H1 (cell line): ENCODE measurements around the gene CCP110. TPM values are rescaled to one million over a fixed set of nuclear protein-coding genes. Genes with fewer than 3 reads are reported as not detected.

Experiments used
- CTCF ChIA-PET: fragments of 300-600 bp; sonication (Branson Sonifier 250); formaldehyde crosslinking; loops from one replicate; lab custom pipeline; 2021; ENCODE audit not compliant: partially characterized antibody; lab: Charles Lee
- POLR2A ChIA-PET: fragments of 300-600 bp; sonication (Branson Sonifier 250); formaldehyde crosslinking; loops from one replicate; lab custom pipeline; 2021; ENCODE audit warnings: inconsistent platforms; ENCODE audit not compliant: partially characterized antibody; lab: Charles Lee
- DNase-seq, 2 experiments: peaks; one replicate each; pipeline versions ENCODE4 v3.0.0 to v3.0.0-alpha.2; 2010 to 2022; ENCODE audit warnings: low spot score in 2 of 2, low read depth in 1 of 2, mixed read lengths in 1 of 2
- FAIRE-seq: peaks from 2 replicates; lab custom pipeline; 2011; peaks lifted over from hg19 to GRCh38; lab: Jason Lieb, UNC
- H2AFZ ChIP-seq: 2 replicates; pipeline ENCODE4 v1.8.1; 2012; ENCODE audit warnings: low read length, inconsistent platforms
- H2AK5ac ChIP-seq: 2 replicates; pipeline ENCODE4 v1.6.1; 2013; ENCODE audit warnings: low read depth, low read length
- H2BK120ac ChIP-seq: replicated peaks from 2 replicates; pipeline ENCODE3; 2013; ENCODE audit warnings: low read depth, low read length, inconsistent platforms
- H2BK12ac ChIP-seq: 2 replicates; pipeline ENCODE4 v1.6.1; 2013; ENCODE audit warnings: low read depth, low read length
- H2BK15ac ChIP-seq: 2 replicates; pipeline ENCODE4 v1.6.1; 2013; ENCODE audit warnings: low read length
- H2BK20ac ChIP-seq: 2 replicates; pipeline ENCODE4 v1.6.1; 2013; ENCODE audit warnings: low read length
- H2BK5ac ChIP-seq: 2 replicates; pipeline ENCODE4 v1.6.1; 2013; ENCODE audit warnings: low read depth, low read length
- H3K14ac ChIP-seq: 2 replicates; pipeline ENCODE4 v1.6.1; 2013; ENCODE audit warnings: inconsistent platforms; ENCODE audit not compliant: insufficient read length
- H3K18ac ChIP-seq: 2 replicates; pipeline ENCODE4 v1.6.1; 2013; ENCODE audit warnings: low read length; ENCODE audit errors: extremely low read depth
- H3K23ac ChIP-seq: 2 replicates; pipeline ENCODE4 v1.6.1; 2013; ENCODE audit warnings: inconsistent platforms; ENCODE audit not compliant: insufficient read length
- H3K23me2 ChIP-seq: 2 replicates; pipeline ENCODE4 v1.6.1; 2013; ENCODE audit warnings: low read depth, low read length
- H3K27ac ChIP-seq: 2 replicates; pipeline ENCODE4 v1.6.1; 2011; ENCODE audit warnings: low read depth, low read length, inconsistent platforms
- H3K27me3 ChIP-seq, 4 experiments: replicated peaks in 1 of 4; 1 replicate in 1 of 4; 2 replicates in 3 of 4; pipeline versions ENCODE4 v1.6.1 to v1.8.1; 2011 to 2013; ENCODE audit warnings: low read length in 3 of 4, mild to moderate bottlenecking in 3 of 4, inconsistent platforms in 2 of 4, mixed read lengths in 2 of 4, moderate library complexity in 1 of 4; ENCODE audit not compliant: control insufficient read depth in 3 of 4, insufficient read depth in 3 of 4; ENCODE audit errors: extremely low read depth in 1 of 4
- H3K36me3 ChIP-seq, 4 experiments: 2 replicates each; pipeline versions ENCODE4 v1.6.1 to v1.8.1; 2011 to 2013; ENCODE audit warnings: mild to moderate bottlenecking in 4 of 4, low read length in 3 of 4, moderate library complexity in 2 of 4, control low read depth in 1 of 4, inconsistent platforms in 1 of 4; ENCODE audit not compliant: insufficient read depth in 4 of 4, control insufficient read depth in 2 of 4
- H3K4ac ChIP-seq: replicated peaks from 2 replicates; pipeline ENCODE3; 2013; ENCODE audit warnings: low read length, low read depth, mixed read lengths, inconsistent platforms; ENCODE audit not compliant: insufficient read length
- H3K4me1 ChIP-seq, 4 experiments: replicated peaks in 1 of 4; 1 replicate in 1 of 4; 2 replicates in 3 of 4; pipeline versions ENCODE4 v1.6.1 to v1.8.1; 2011 to 2013; ENCODE audit warnings: low read length in 3 of 4, inconsistent platforms in 2 of 4, mixed read lengths in 1 of 4; ENCODE audit not compliant: insufficient read depth in 4 of 4, control insufficient read depth in 3 of 4
- H3K4me2 ChIP-seq, 2 experiments: 2 replicates each; pipeline versions ENCODE4 v1.6.1 to v1.8.1; 2011 to 2013; ENCODE audit warnings: low read depth in 2 of 2, low read length in 2 of 2, control low read depth in 1 of 2, inconsistent platforms in 1 of 2, mild to moderate bottlenecking in 1 of 2; ENCODE audit not compliant: insufficient read depth in 1 of 2
- H3K4me3 ChIP-seq, 4 experiments: fragments of 200-600, 300-600 bp in 1 of 4; sonication (generic), shearing (Covaris generic), sonication (Bioruptor Twin) in 1 of 4; 2 replicates each; pipeline versions ENCODE4 v1.5.1 to v1.8.1; 2011 to 2016; ENCODE audit warnings: low read length in 4 of 4, low read depth in 3 of 4, control low read depth in 2 of 4, inconsistent platforms in 2 of 4, mild to moderate bottlenecking in 2 of 4, mixed read lengths in 1 of 4, moderate library complexity in 1 of 4; ENCODE audit not compliant: insufficient read depth in 2 of 4; ENCODE audit errors: extremely low read depth in 1 of 4
- H3K56ac ChIP-seq: replicated peaks from 2 replicates; pipeline ENCODE3; 2013; ENCODE audit warnings: low read depth, mild to moderate bottlenecking, mixed read lengths, low read length, inconsistent platforms; ENCODE audit not compliant: insufficient read length
- H3K79me1 ChIP-seq: 2 replicates; pipeline ENCODE4 v1.6.1; 2013; ENCODE audit warnings: low read depth, low read length, control low read depth
- H3K79me2 ChIP-seq, 2 experiments: 2 replicates each; pipeline versions ENCODE4 v1.6.1 to v1.8.1; 2012 to 2013; ENCODE audit warnings: low read length in 2 of 2, mild to moderate bottlenecking in 2 of 2, inconsistent platforms in 1 of 2; ENCODE audit not compliant: insufficient read depth in 2 of 2, control insufficient read depth in 1 of 2
- H3K9ac ChIP-seq, 4 experiments: replicated peaks in 1 of 4; 1 replicate in 1 of 4; 2 replicates in 3 of 4; pipeline versions ENCODE4 v1.6.1 to v1.8.1; 2011 to 2013; ENCODE audit warnings: low read depth in 3 of 4, low read length in 3 of 4, control low read depth in 2 of 4, mild to moderate bottlenecking in 2 of 4, moderate library complexity in 2 of 4, inconsistent platforms in 1 of 4; ENCODE audit errors: extremely low read depth in 1 of 4
- H3K9me3 ChIP-seq, 2 experiments: 2 replicates each; pipeline versions ENCODE4 v1.6.1 to v1.8.1; 2012 to 2013; ENCODE audit warnings: mild to moderate bottlenecking in 2 of 2, moderate library complexity in 2 of 2, control low read depth in 1 of 2, inconsistent platforms in 1 of 2, low read depth in 1 of 2, low read length in 1 of 2, mixed read lengths in 1 of 2; ENCODE audit not compliant: insufficient read depth in 2 of 2
- H4K20me1 ChIP-seq, 2 experiments: replicated peaks in 1 of 2; 2 replicates each; pipeline versions ENCODE3 to v1.8.1; 2011 to 2013; ENCODE audit warnings: inconsistent platforms in 2 of 2, low read length in 2 of 2, mild to moderate bottlenecking in 1 of 2; ENCODE audit not compliant: insufficient read depth in 2 of 2, control insufficient read depth in 1 of 2
- H4K5ac ChIP-seq: 2 replicates; pipeline ENCODE4 v1.6.1; 2013; ENCODE audit warnings: low read length, low read depth, mixed read lengths, inconsistent platforms; ENCODE audit not compliant: insufficient read length
- H4K8ac ChIP-seq: 2 replicates; pipeline ENCODE4 v1.8.0; 2013; ENCODE audit warnings: mild to moderate bottlenecking, moderate library complexity, low read length, inconsistent platforms; ENCODE audit not compliant: insufficient read depth; ENCODE audit errors: extremely low read depth
- H4K91ac ChIP-seq: replicated peaks from 2 replicates; pipeline ENCODE3; 2013; ENCODE audit warnings: low read length, mixed read lengths, inconsistent platforms; ENCODE audit not compliant: insufficient read length
- BACH1 ChIP-seq: IDR thresholded peaks from 2 replicates; pipeline ENCODE4 v1.6.1; 2012; ENCODE audit warnings: low read length, improper control_type of control experiment
- CEBPB ChIP-seq: IDR thresholded peaks from 2 replicates; pipeline ENCODE4 v1.6.1; 2012; ENCODE audit warnings: low read depth, low read length
- CREB1 ChIP-seq: IDR thresholded peaks from 2 replicates; pipeline ENCODE4 v1.6.1; 2012; ENCODE audit warnings: inconsistent platforms
- CTBP2 ChIP-seq: IDR thresholded peaks from 2 replicates; pipeline ENCODE4 v1.7.0; 2011; ENCODE audit warnings: borderline replicate concordance, mild to moderate bottlenecking, moderate library complexity, mixed read lengths, low read length; ENCODE audit not compliant: insufficient read depth, insufficient read length
- EP300 ChIP-seq, 2 experiments: IDR thresholded peaks; 1 replicate in 1 of 2; 2 replicates in 1 of 2; pipeline ENCODE4 v1.6.1; 2011 to 2012; ENCODE audit warnings: low read depth in 2 of 2, low read length in 2 of 2, mild to moderate bottlenecking in 2 of 2, borderline replicate concordance in 1 of 2, inconsistent platforms in 1 of 2, moderate library complexity in 1 of 2
- MAFK ChIP-seq: IDR thresholded peaks from 2 replicates; pipeline ENCODE4 v1.6.1; 2012; ENCODE audit warnings: low read depth, mild to moderate bottlenecking, improper control_type of control experiment, low read length
- RFX5 ChIP-seq: IDR thresholded peaks from 2 replicates; pipeline ENCODE4 v1.6.1; 2011; ENCODE audit warnings: low read depth, low read length, improper control_type of control experiment, borderline replicate concordance
- RNF2 ChIP-seq: fragments of 200-900, 300-1000 bp; sonication (generic); IDR thresholded peaks from 2 replicates; pipeline ENCODE4 v1.7.1; 2016; ENCODE audit warnings: borderline replicate concordance, low read depth, mild to moderate bottlenecking, antibody characterized with exemption, low read length; ENCODE audit not compliant: poor library complexity, severe bottlenecking; ENCODE audit errors: missing control alignments
- SIN3A ChIP-seq, 2 experiments: IDR thresholded peaks in 1 of 2; conservative IDR thresholded peaks in 1 of 2; 2 replicates each; pipeline ENCODE4 v1.6.1; 2011 to 2012; ENCODE audit warnings: low read length in 2 of 2, improper control_type of control experiment in 1 of 2, low read depth in 1 of 2, mild to moderate bottlenecking in 1 of 2
- SP4 ChIP-seq: IDR thresholded peaks from 2 replicates; pipeline ENCODE4 v1.6.1; 2012; ENCODE audit warnings: low read length, inconsistent platforms
- SRF ChIP-seq: IDR thresholded peaks from 2 replicates; pipeline ENCODE4 v1.6.1; 2011; ENCODE audit warnings: mild to moderate bottlenecking, low read depth, low read length, moderate library complexity
- SUZ12 ChIP-seq: fragments of 200-600 bp; sonication (generic); IDR thresholded peaks from 2 replicates; pipeline ENCODE4 v1.6.1; 2012; ENCODE audit warnings: mild to moderate bottlenecking, inconsistent platforms, low read length, moderate library complexity, mixed read lengths
- TCF12 ChIP-seq: IDR thresholded peaks from 2 replicates; pipeline ENCODE4 v1.6.1; 2011; ENCODE audit warnings: low read depth, mild to moderate bottlenecking, low read length
- TEAD4 ChIP-seq: IDR thresholded peaks from 2 replicates; pipeline ENCODE4 v1.6.1; 2012; ENCODE audit warnings: low read depth, low read length, inconsistent platforms, mixed read lengths
- YY1 ChIP-seq: IDR thresholded peaks from 2 replicates; pipeline ENCODE4 v1.6.1; 2011; ENCODE audit warnings: low read depth, mild to moderate bottlenecking, low read length
- WGBS, 2 experiments: shearing (Covaris generic) in 1 of 2; methylation state at CpG; one replicate each; pipeline versions ENCODE4 v1.1.6 to v1.1.7; 2013 to 2015; ENCODE audit warnings: low lambda C conversion rate in 2 of 2, mixed read lengths in 2 of 2, inconsistent platforms in 1 of 2, low coverage in 1 of 2, missing lambda C conversion rate in 1 of 2; ENCODE audit not compliant: insufficient replicate concordance in 2 of 2, insufficient coverage in 1 of 2, insufficient read length in 1 of 2; ENCODE audit errors: extremely low coverage in 1 of 2, missing lambda C conversion rate in 1 of 2; 5-methylcytosine and 5-hydroxymethylcytosine counted together
- polyA plus RNA-seq, 7 experiments: library from polyadenylated mRNA; depleted of rRNA in 3 of 7; stranded (reverse) in 5 of 7; unstranded in 2 of 7; fragments of >200 nt in 5 of 7; fragments of 200-250 nt in 2 of 7; gene quantifications; 1 replicate in 5 of 7; 2 replicates in 1 of 7; 4 replicates in 1 of 7; pipeline versions ENCODE4 v1.2.1 to v1.2.3, GENCODE V29; 2011 to 2013; ENCODE audit warnings: missing spikeins in 2 of 7, mixed read lengths in 2 of 7
- total RNA-seq: library from RNA; stranded (reverse); fragmentation: NEBNext Ultra II Directional; extraction: Animal tissue kit (Norgen Biotek cat#: 25700); gene quantifications from 2 replicates; pipeline ENCODE4 v1.2.1, GENCODE V29; 2021

The CCP110 gene
- total and polyA plus RNA-seq, 2 of the 8 experiments (the other 6 are each of a cell fraction or from before 2014, with no cell fraction given) = 3.2 to 19.8 TPM

- Histone ChIP-seq H3K18ac (no peak overlapping the region), H3K4me2 (no peak overlapping the region), H3K23ac (no peak overlapping the region), H3K4ac (no peak overlapping the region), H3K27ac (no peak overlapping the region), H3K14ac (no peak overlapping the region), H2BK5ac (no peak overlapping the region), H3K9ac (no peak overlapping the region), H4K20me1 (no peaks in the 10 kb centered on the region), H3K4me3 (no peak overlapping the region), H4K8ac (no peak overlapping the region), H3K4me1 (no peaks in the 10 kb centered on the region), H3K36me3 (peaks cover 0 to 34% (median 22%) of the 10 kb centered on the region in 4 experiments; a peak in 6 of 8 replicates), H3K23me2 (no peaks in the 10 kb centered on the region), H2AFZ (no peak overlapping the region), H3K79me2 (no peaks in the 10 kb centered on the region), H2AK5ac (no peak overlapping the region), H3K27me3 (no peaks in the 10 kb centered on the region), H3K9me3 (no peaks in the 10 kb centered on the region), H2BK15ac (no peak overlapping the region), H4K91ac (no peak overlapping the region), H3K56ac (no peak overlapping the region), H4K5ac (no peak overlapping the region), H2BK120ac (no peak overlapping the region), H2BK20ac (no peak overlapping the region), H2BK12ac (no peak overlapping the region), H3K79me1 (no peaks in the 10 kb centered on the region)
- ChIA-PET POLR2A (no interaction called here), CTCF (no interaction called here)
- 50% methylated on average over 1 of the region's 1 CpG; no CpG with 5 or more reads in 1 of the 2 experiments for WGBS, 2 experiments
- FAIRE-seq (no peak), DNase-seq (no peak)
- TF ChIP-seq EP300 (IDR thresholded peaks at IDR 0.05; ENCODE audit: borderline replicate concordance in 1 of 2, low read depth in 2 of 2, low read length in 2 of 2) = no peak
- TF ChIP-seq MAFK = no peak
- TF ChIP-seq TCF12 = no peak
- TF ChIP-seq BACH1 = no peak
- no peak for TF ChIP-seq CREB1
- no peak for TF ChIP-seq SIN3A (conservative IDR thresholded peaks at IDR 0.05 in 1 of 2, IDR thresholded peaks at IDR 0.05 in 1 of 2; ENCODE audit: low read depth in 1 of 2, low read length in 2 of 2)
- TF ChIP-seq SUZ12 = no peak
- TF ChIP-seq CTBP2 = no peak
- TF ChIP-seq CEBPB = no peak
- no peak for TF ChIP-seq RNF2
- no peak for TF ChIP-seq TEAD4
- no peak for TF ChIP-seq RFX5
- TF ChIP-seq YY1 = no peak
- TF ChIP-seq SRF = no peak
- no peak for TF ChIP-seq SP4
These were observed 8.9 kb downstream of the CCP110 start for GRCh38 chr16:19532601-19533000.
